ENCODE measurements around the gene TP53I3.
"Not testable (repeated sequence)": the region's sequence is repeated elsewhere in the genome, so short reads cannot be mapped to it uniquely, and the experiment has no call there.

Gene TP53I3

DNA sequence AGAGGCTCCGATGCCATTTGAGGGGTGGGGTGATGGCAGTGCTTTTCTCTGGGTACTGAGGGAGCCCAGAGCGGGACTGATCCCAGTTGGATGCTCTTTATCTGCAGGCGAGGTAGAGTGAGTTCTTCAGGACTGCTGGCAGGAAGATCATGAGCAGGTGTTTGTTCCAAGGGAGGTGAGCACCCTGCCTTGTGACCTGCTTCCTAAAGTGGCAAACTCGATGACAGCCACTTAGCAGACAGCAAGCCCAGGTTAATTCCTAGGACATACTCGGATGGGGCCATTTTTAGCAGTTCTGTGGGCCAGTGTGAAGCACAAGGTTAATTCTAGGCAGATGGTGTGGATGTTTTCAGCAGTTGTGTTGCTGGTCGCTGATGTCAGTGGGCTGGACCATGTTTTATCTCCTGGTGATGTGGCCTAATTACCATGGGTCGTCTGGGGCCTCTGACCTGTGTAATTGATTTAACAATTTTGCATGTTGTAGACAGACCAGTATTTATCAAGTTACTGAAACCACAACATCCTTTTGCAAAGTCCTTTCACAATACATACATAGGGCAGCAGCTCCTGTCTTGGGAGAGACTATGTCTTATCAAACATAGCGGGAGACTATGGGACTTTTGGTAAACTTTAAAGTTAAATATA is 30.1 kb downstream of the TP53I3 start:
- DNase-seq (ENCODE audit: low spot score), result no peak

DNA sequence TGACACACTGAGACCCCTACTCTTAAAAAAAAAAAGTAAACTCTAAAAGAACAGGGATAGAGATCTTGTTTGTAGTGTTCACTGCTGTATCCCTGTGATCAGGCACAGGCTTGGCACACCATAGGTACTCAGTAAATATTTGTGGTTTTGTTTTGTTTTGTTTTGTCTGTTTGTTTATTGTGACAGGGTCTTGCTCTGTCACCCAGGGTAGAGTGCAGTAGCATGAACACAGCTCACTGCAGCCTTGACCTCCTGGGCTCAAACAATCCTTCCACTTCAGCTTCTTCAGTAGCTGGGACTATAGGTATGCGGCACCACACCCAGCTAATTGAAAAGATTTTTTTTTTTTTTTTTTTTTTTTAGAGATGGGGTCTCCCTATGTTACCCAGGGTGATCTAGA is 31.7 kb downstream of the TP53I3 start:
- no peak for DNase-seq (ENCODE audit: low spot score)

DNA sequence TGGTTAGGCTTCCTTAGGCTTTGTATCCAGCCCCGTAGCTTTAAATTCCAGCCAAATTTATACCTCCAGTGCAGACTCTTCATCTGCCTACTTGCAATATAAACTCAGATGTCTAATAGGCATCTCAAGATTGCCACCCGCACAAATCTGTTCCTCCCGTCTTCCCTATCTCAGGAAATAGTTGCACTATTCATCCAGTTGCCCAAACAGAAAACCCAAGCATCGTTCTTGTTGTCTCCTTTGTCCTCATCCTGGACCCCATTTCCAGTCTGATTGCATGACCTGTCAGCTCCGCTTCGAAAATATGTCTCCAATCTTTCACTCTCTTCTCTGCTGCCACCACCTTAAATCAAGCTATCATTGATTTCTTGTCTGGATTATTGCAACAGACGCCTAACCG is 32.8 kb downstream of the TP53I3 start:
- no peak for DNase-seq (ENCODE audit: low spot score)

DNA sequence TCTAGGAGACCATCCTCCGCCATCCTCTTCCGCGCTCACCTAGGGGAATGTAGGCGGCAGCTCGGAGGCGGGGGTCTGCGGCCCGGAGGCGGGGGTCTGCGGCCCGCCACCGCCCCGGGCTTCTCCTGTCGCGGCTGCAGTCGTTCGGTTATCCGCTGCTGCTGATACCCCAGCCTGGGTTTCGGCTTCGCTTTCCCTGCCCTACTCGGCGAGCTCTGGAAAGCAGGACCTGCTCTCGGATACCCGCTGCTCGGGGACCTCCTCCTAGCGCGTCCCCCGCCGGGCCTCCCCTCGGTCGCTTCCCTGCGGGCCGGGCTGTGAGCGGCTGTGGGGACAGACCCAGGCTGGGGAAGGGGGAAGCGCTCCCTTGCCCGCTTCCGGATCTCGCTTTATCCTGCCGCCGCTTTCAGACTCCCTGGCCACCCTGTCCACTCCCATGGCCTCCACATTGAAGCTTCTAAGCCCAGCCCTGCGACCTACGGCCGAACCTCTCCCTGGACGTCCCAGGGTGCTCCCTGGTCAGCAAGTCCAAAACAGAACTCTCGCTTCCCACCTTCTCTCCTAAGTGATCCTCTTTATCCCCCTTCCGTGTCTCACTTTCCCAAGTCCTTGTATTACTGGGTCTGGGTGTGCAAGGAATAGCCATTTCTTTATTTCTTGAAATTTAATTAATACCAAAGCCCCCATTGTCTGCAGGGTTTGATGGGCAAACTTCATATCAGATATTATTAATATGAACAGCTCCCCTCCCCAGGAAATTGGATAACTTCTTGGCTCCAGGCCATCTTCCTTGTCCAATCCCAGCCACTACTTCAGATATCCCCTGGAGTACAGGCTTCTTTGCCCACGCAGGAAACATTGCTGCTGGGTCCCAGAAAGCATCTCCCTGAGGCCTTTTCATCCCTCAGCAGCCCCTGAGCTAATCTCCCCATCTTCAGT is 34.3 kb downstream of the TP53I3 start:
- peak; percentile 41 for DNase-seq (ENCODE audit: low spot score)

DNA sequence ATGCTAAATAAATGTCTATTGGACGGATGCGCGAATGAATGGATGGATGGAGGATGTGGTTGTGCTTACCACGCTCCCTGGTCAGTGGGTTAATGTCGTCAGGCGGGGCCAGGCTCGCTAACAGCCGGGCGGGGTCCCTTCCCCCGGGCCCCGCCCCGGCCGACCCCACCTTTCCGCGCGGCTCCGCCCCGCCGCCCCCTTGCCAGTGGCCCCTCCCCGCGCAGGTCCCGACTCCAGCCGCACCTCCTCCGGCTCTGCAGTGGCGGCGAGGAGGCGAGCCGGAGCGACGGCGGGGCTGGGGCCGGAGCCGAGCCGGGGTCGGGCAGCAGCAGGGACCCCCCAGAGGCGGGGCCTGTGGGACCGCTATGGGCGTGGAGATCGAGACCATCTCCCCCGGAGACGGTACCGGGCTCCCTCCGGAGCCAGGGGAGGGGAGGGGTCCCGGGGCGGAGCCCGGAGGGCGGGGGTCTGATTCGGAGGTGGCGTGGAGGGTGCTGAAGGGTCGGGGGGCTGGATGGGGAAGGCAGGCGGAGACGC is 35.1 kb downstream of the TP53I3 start, which contains the start of gene FKBP1B:
FKBP1B (plus strand) TSS at position 257 of the 537 bp plus-strand sequence; CDS start at position 366, 109 bp downstream.
- peak; percentile 84 for DNase-seq (ENCODE audit: low spot score)

DNA sequence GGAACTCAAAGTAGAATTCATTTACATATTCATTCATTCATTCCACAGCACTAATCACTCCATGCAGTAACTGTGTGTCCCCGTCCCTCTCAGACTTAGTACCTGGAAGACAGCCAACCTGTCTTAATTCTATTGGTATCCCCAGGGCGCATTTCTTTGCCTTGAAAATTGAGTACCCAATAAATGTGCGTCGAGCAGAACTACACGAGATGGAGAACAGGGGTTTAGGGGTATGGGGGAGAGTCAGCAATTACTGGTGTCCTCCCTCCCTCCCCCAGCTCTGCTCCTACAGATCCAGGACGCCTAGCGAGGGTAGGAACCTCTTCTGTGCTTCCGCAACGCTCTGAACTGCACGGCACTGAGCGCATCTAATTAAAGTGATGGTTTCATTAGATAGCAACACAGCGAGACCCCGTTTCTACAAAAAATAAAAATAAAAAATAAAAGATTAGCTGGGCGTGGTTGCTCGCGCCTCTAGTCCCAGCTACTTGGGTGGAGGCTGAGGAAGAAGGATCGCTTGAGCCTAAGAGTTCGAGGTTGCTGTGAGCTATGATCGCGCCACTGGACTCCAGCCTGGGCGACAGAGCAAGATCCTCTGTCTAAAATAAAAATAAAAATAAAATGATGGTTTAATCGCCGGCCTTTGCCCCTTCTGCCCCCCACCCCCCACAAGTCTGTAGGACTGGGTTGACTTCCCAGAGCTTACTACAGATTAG is 35.7 kb downstream of the TP53I3 start:
- DNase-seq (ENCODE audit: low spot score), result no peak

DNA sequence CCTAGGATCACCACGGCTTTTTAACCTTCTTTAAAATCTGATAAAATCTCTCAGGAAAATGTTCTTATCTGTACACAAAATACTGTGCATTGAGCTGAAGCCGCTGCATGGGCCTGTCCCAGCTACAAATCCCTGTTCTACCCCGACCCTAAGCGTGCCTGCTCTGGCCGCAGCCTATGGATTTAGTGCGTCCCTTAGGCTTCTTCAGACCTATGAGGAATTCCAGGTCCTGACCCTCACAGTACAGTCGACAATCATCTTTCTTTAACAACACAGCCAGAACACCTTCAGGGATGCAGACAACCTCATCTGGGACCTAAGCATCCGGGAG is 37.0 kb downstream of the TP53I3 start:
- no peak for DNase-seq (ENCODE audit: low spot score)

DNA sequence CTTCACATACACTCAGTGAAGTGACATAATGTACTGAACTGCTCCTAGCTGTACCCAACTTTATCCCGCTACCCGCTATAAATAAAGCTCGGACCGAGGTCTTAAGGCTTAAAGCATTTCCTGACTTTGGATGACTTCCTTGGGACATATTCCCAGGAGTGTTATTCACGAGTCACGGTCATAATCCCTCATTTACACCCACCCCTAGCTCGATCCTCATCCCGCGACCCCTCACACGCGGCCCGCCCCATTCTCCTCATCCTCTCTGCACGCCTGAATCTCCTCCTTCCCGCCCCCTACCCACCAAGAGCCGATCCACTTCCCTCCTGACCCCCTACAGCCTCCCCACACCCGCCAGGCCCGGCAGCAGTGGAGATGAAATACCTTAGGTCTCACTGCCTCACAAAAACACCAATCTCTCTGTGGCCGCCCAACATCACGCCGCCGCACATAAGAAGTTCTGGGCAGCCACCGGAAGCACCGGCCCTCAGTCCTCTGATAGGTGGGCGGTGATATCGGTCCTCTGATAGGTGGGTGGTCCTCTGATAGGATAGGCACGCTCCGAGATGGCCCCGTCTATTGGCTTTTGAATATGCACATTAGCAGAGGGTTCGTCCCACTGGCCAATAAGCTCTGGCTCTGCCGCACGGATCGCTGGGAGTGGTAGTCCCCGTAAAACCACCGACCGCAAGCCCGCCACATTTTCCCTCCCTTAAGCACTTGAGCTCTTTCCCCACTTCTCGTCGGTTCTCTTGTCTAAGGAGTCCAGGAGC is 37.5 kb downstream of the TP53I3 start, which contains the start of gene WDCP:
WDCP (minus strand) TSS at position 462 of the 773 bp plus-strand sequence. CDS start 7,897 bp downstream, outside the sequence.
- peak; percentile 97 for DNase-seq (ENCODE audit: low spot score)

DNA sequence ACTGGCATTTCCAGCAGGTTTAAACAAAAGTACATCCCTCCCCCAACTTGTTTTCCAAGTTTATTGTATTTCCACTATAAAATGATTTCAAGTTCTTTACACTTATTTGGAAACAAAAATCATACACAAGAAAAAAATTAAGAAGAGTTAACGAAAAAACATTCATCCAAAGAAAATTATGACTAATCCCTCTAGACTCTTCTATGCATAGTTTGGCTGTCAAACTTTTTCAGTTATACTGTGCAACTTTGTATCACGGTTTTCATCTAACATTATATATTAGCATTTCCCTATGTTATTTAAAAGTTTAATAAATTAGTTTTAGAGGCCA is 38.1 kb downstream of the TP53I3 start:
- DNase-seq (ENCODE audit: low spot score), result peak; percentile 27

DNA sequence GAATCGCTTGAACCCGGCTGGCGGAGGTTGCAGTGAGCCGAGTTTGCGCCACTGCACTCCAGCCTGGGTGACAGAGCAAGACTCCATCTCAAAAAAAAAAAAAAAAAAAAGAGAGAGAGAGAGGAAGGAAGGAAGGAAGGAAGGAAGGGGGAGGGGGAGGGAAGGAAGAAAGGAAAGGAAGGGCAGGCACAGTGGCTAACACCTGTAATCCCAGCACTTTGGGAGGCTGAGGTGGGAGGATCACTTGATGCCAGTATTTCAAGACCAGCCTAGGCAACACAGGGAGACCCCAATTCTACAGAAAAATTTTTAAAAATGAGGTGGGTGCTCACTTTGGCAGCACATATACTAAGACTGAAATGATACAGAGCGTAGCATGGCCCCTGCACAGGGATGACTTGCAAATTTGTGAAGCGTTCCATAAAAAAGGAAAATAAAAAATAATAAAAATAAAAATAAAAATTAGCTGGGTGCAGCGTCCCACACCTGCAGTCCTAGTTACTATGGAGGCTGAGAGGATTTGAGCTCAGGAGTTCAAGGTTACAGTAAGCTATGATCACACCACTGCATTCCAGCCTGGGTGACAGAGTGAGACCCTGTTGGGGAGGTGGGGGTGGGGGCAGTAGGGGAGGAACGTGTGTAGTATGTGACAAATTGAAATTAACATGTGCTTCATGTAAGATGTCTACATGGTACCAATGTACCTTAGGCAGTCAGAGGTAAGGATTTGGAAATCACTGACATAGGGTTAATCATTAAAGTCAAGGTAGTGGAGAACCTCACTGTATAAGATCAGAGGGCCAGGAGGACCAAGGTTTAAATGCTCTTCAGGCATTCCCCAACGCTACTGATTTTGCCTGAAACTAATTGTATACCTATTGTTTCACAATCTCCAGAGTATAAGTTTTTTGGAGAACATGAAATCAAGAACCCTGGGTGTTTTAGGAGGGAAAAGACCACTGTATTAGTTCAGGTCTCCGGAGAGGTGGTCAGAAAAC is 38.8 kb downstream of the TP53I3 start:
- DNase-seq (ENCODE audit: low spot score), result no peak

DNA sequence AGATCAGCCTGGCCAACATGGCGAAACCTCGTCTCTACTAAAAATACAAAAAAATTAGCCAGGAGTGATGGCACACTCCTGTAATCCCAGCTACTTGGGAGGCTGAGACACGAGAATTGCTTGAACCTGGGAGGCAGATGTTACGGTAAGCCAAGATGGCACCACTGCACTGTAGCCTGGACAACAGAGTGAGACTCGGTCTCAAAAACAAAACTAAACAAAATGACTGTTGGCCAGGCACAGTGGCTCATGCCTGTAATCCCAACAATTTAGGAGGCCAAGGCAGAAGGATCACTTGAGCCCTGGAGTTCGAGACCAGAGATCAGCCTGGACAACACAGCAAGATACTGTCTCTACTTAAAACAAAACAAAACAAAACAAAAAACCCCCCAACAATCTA is 41.5 kb downstream of the TP53I3 start:
- not testable (repeated sequence) for DNase-seq (ENCODE audit: low spot score)

DNA sequence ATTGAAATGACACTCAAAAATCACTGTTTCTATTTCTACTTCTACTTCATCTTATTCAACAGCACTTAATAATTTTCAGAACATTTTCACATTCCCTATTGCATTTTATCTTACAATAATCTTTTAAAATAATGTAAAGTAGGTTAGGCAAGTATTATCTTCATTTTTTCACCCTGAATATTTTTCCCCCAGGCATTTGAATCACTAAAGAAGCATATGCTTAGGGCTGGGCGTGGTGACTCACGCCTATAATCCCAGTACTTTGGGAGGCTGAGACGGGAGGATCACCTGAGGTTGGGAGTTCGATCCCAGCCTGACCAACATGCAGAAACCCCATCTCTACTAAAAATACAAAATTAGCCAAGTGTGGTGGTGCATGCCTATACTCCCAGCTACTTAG is 44.1 kb downstream of the TP53I3 start:
- DNase-seq (ENCODE audit: low spot score), result no peak

DNA sequence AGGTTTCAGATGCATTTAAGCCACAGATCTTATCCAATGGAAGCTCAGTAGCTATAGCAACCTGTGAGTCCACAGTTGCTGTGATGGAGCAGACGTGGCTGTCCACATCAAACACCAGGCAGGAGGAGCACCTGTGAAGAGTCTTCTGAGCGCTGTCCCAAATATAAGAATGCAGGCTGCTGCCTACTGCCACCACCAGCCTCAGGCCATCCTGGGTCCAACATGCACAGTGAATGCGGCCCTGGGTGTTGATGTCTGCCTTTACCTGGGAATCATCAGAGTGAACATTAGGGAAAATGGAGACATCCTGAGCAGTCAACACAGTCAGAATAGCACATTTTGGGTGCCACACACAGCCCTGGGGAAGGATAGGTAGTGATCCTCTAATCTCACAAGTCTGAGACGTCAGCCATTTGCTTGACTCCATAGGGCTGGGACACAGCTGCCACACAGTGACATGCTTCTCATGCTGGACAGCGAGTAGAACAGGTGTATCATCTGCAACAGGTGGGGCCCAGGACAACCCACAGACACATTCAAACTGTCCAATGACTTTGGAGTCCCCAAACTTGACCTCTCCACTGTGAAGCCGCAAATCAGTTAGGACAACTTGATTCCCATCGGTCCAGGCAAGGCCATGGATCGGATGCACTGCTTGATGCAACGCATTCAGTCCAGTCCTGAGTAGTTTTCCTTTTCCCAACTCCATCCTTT is 45.7 kb downstream of the TP53I3 start:
- no peak for DNase-seq (ENCODE audit: low spot score)

Measured in GM03348 (cell line).